Tibial nerve (tissue), 4 donors: ENCODE data around the gene CGNL1. TPM values are rescaled to one million over a fixed set of nuclear protein-coding genes. Genes with fewer than 3 reads are reported as not detected.

Experiments
- DNase-seq, 2 donors: peaks; one replicate each; pipeline ENCODE4 v3.0.0-alpha.2; 2019; ENCODE audit warnings: low spot score in 2 of 2
- H3K27ac ChIP-seq, 4 donors: fragments of 200-600 bp; sonication (generic) in 3 of 4; one replicate each; pipeline ENCODE4 v1.5.1; 2017 to 2019; ENCODE audit warnings: mild to moderate bottlenecking in 1 of 4
- H3K27me3 ChIP-seq, 2 donors: fragments of 200-600 bp; sonication (generic) in 1 of 2; one replicate each; pipeline versions ENCODE4 v1.5.1 to v1.6.0; 2017 to 2019
- H3K36me3 ChIP-seq, 3 donors: fragments of 200-600 bp; sonication (generic); one replicate each; pipeline ENCODE4 v1.5.1; 2018 to 2019
- H3K4me1 ChIP-seq, 4 donors: fragments of 200-600 bp; sonication (generic) in 3 of 4; one replicate each; pipeline ENCODE4 v1.5.1; 2017 to 2019
- H3K4me3 ChIP-seq, 4 donors: fragments of 200-600 bp; sonication (generic) in 3 of 4; one replicate each; pipeline ENCODE4 v1.5.1; 2017 to 2019; ENCODE audit warnings: mild to moderate bottlenecking in 1 of 4, moderate library complexity in 1 of 4
- H3K9me3 ChIP-seq, 4 donors: fragments of 200-600 bp; sonication (generic) in 3 of 4; one replicate each; pipeline ENCODE4 v1.5.1; 2017 to 2019
- EP300 ChIP-seq, 2 donors: sonication (generic); formaldehyde crosslinking; IDR thresholded peaks; one replicate each; pipeline ENCODE4 v1.6.1; 2017; ENCODE audit warnings: antibody characterized with exemption in 2 of 2, mild to moderate bottlenecking in 1 of 2
- POLR2A ChIP-seq, 2 donors: fragments of 450-650 bp; IDR thresholded peaks; one replicate each; pipeline ENCODE4 v1.6.1; 2017; ENCODE audit warnings: antibody characterized with exemption in 2 of 2, mild to moderate bottlenecking in 2 of 2, moderate library complexity in 2 of 2
- WGBS, 2 donors: methylation state at CpG; one replicate each; pipeline ENCODE4 v1.1.5; 2018; 5-methylcytosine and 5-hydroxymethylcytosine counted together
- total RNA-seq, 4 donors: library from RNA; depleted of rRNA; stranded (reverse); fragments of >200 nt; gene quantifications; one replicate each; pipeline ENCODE4 v1.1.0, GENCODE V29; 2016
- TF ChIP-seq, protein P1 (sequence below), 5 experiments: fragments of 200-600 bp in 3 of 5; fragments of 450-650 bp in 2 of 5; sonication (generic) in 3 of 5; IDR thresholded peaks; one replicate each; pipeline ENCODE4 v1.5.1; 2016 to 2019; ENCODE audit warnings: antibody characterized with exemption in 5 of 5, mild to moderate bottlenecking in 3 of 5, moderate library complexity in 2 of 5

The CGNL1 gene
- total RNA-seq, 4 donors from 2014 or later, result 15.9 to 36.7 (median 29.2) TPM

DNA sequence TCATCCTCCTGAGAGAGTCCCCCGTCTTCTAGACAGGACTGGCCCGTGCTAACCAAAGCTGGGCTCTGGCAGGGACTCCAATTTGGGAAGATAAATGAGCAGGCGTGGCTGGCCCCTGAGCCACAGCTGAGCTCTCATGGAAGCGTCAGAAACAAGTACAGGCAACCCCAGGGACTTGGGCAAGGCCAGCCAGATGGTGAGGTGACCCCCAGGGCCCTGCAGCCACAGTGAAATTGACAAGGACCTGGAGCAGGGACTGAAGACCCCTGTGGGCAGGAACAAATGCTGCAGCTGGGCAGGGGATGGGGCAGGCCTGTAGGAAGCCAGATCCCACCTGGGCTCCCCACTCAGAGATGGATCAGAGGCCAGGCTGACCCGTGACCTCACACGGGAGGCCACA, 32.8 kb upstream of the CGNL1 start:
- Histone ChIP-seq H3K27me3 (no peaks in the 10 kb centered on the region), H3K27ac (no peak overlapping the region), H3K36me3 (no peaks in the 10 kb centered on the region), H3K4me1 (peaks cover 0 to 3% (median 0%) of the 10 kb centered on the region in 4 donors), H3K4me3 (no peak overlapping the region), H3K9me3 (no peaks in the 10 kb centered on the region)
- DNase-seq, result no peak
- TF ChIP-seq POLR2A (IDR thresholded peaks at IDR 0.05) (no peak), EP300 (IDR thresholded peaks at IDR 0.05) (no peak)
- TF ChIP-seq, protein P1, sequence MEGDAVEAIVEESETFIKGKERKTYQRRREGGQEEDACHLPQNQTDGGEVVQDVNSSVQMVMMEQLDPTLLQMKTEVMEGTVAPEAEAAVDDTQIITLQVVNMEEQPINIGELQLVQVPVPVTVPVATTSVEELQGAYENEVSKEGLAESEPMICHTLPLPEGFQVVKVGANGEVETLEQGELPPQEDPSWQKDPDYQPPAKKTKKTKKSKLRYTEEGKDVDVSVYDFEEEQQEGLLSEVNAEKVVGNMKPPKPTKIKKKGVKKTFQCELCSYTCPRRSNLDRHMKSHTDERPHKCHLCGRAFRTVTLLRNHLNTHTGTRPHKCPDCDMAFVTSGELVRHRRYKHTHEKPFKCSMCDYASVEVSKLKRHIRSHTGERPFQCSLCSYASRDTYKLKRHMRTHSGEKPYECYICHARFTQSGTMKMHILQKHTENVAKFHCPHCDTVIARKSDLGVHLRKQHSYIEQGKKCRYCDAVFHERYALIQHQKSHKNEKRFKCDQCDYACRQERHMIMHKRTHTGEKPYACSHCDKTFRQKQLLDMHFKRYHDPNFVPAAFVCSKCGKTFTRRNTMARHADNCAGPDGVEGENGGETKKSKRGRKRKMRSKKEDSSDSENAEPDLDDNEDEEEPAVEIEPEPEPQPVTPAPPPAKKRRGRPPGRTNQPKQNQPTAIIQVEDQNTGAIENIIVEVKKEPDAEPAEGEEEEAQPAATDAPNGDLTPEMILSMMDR (IDR thresholded peaks at IDR 0.05), result no peak
- 74 to 75% methylated on average over 6 of the region's 6 CpGs for WGBS, 2 donors

DNA sequence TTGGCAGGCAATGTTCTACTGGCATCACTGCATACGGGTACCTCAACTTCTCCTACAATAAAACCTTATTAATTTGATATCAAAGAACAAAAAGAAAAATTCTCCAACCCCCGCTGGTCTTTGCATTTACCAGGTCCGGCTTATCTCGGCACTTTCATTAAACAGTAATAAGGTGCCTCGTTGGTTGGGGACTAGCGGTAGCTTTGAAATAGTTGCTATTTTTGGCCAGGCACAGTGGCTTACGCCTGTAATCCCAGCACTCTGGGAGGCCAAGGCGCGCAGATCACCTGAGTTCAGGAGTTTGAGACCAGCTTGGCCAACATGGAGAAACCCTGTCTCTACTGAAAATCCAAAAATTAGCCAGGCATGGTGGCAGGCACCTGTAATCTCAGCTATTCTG, 32.0 kb upstream of the CGNL1 start:
- H3K4me3 ChIP-seq, result no peak overlapping the region
- H3K27me3 ChIP-seq, result no peaks in the 10 kb centered on the region
- H3K9me3 ChIP-seq, result no peaks in the 10 kb centered on the region
- H3K4me1 ChIP-seq, result no peaks in the 10 kb centered on the region
- H3K27ac ChIP-seq, result no peak overlapping the region
- no peaks in the 10 kb centered on the region for H3K36me3 ChIP-seq
- TF ChIP-seq, protein P1 (IDR thresholded peaks at IDR 0.05), result no peak
- no peak for TF ChIP-seq POLR2A (IDR thresholded peaks at IDR 0.05)
- no peak for TF ChIP-seq EP300 (IDR thresholded peaks at IDR 0.05)
- WGBS, 2 donors, result 95 to 97% methylated on average over 9 of the region's 9 CpGs
- no peak for DNase-seq

DNA sequence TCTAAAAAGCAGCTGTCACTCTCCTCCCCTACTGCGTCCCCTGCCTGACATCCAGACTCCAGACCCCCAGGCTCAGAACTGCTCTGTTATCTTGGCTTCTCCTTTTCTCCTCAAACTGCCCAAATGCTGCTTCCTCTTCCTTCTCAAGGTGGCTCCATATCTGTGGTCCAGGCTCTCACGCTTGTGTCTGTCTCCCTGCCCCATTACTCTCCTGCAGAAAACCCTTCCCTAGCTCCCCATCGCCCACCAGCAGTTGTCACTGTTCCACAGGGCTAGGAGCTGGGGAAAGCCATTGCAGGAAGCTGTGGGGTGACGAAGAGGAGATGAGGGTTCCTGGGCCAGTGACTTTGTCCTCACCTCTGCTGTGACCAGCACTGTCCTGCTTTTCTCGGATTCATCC, 30.7 kb upstream of the CGNL1 start:
- Histone ChIP-seq H3K9me3 (no peaks in the 10 kb centered on the region), H3K27ac (no peak overlapping the region), H3K36me3 (no peaks in the 10 kb centered on the region), H3K4me1 (no peaks in the 10 kb centered on the region), H3K27me3 (no peaks in the 10 kb centered on the region), H3K4me3 (no peak overlapping the region)
- WGBS, 2 donors, result 68 to 79% methylated on average over 5 of the region's 5 CpGs
- TF ChIP-seq, protein P1 (IDR thresholded peaks at IDR 0.05), result no peak
- TF ChIP-seq EP300 (IDR thresholded peaks at IDR 0.05), result no peak
- TF ChIP-seq POLR2A (IDR thresholded peaks at IDR 0.05), result no peak
- DNase-seq, result no peak

DNA sequence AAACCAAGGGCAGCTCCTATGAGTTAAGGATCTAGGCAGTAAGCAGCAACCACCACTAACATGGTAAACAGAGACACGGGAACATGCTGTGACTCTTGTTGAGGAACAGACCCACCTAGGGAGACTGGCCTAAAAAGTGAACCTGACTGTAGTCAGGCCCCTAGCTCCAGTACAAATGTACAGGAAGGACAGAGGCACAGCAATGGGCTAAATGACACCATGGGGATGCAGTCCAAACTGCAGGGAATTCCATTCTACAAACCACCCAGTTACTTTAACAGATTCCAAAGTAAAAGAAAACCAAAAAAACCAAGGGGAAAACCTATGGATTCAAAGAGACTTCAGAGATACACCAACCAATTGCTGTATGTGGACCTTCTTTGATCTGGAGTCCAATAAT, 28.2 kb upstream of the CGNL1 start:
- TF ChIP-seq POLR2A (IDR thresholded peaks at IDR 0.05), result no peak
- no peak for TF ChIP-seq EP300 (IDR thresholded peaks at IDR 0.05)
- TF ChIP-seq, protein P1 (IDR thresholded peaks at IDR 0.05), result no peak
- no peak overlapping the region for H3K4me3 ChIP-seq
- H3K9me3 ChIP-seq, result no peaks in the 10 kb centered on the region
- DNase-seq, result no peak
- 100% methylated on average over 1 of the region's 1 CpG for WGBS, 2 donors
- no peak overlapping the region for H3K27ac ChIP-seq
- H3K4me1 ChIP-seq, result no peaks in the 10 kb centered on the region
- no peaks in the 10 kb centered on the region for H3K27me3 ChIP-seq
- no peaks in the 10 kb centered on the region for H3K36me3 ChIP-seq

DNA sequence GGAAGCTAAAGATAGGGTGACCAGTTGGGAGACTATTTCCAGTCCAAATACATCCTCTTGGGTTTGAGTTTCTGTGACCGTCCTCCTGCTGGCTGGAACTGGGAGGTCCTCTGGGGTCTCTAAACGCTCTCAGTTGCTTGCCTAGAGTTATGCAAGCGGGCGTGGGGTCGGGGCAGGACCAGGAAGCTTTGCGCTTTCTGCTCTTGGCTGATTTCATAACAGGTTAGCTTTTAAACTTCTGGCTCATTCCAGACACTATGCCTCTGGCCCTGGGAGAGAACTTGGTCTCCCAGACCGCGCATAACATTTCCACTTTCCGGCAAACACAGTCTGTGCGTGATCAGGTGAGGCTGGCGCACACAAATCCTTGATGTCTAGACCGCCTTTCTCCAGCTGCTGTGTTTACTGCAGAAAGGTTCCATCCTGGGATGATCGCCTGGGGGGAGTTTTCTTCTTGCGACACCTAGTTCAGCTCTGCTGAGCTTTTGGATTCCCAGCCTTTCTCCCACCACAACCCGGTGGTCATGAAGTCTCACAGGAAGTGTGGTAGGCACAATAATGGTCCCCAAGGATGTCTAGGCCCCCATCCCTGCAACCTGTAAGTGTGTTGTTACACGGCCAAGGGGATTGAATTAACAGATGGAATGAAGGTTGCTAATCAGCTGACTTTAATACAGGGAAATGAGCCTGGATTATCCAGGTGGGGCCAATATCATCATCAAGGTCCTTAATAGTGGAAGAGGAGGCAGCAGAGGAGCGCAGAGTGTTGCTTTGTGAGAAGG, 23.6 kb upstream of the CGNL1 start:
- Histone ChIP-seq H3K36me3 (no peaks in the 10 kb centered on the region), H3K4me1 (no peaks in the 10 kb centered on the region), H3K27ac (no peak overlapping the region), H3K4me3 (no peak overlapping the region), H3K27me3 (no peaks in the 10 kb centered on the region), H3K9me3 (no peaks in the 10 kb centered on the region)
- 93 to 94% methylated on average over 17 of the region's 17 CpGs for WGBS, 2 donors
- TF ChIP-seq, protein P1 (IDR thresholded peaks at IDR 0.05), result no peak
- TF ChIP-seq POLR2A (IDR thresholded peaks at IDR 0.05) (no peak), EP300 (IDR thresholded peaks at IDR 0.05) (no peak)
- DNase-seq, result no peak
